Activated CD4-positive, CD25-positive, alpha-beta regulatory T cell treated with anti-CD3 and anti-CD28 coated beads, Interleukin-2, amount 50 U/mL, for 16 hours (primary cell): Measurements from ENCODE around the gene CDYL.

Source experiments
- DNase-seq: peaks from one replicate; pipeline ENCODE4 v3.0.0-alpha.2; 2020; ENCODE audit warnings: low read depth, low spot score

Gene CDYL

GRCh38 chr6:4776131-4776492 is at the start of gene CDYL:
CDYL (plus strand) TSS chr6:4776404; CDS start chr6:4776784, 380 bp downstream.
- DNase-seq: peak; percentile 72

GRCh38 chr6:4726645-4727044 is 49.6 kb upstream of the CDYL start:
- DNase-seq: no peak

GRCh38 chr6:4727217-4727616 is 49.0 kb upstream of the CDYL start:
- no peak for DNase-seq

- no peak for DNase-seq
These were observed 48.4 kb upstream of the CDYL start for GRCh38 chr6:4727671-4728435.

- no peak for DNase-seq
These were observed 47.8 kb upstream of the CDYL start for GRCh38 chr6:4728436-4728769.

GRCh38 chr6:4728926-4729325 is 47.3 kb upstream of the CDYL start:
- no peak for DNase-seq

GRCh38 chr6:4731996-4732395 is 44.2 kb upstream of the CDYL start:
- DNase-seq: no peak

GRCh38 chr6:4732691-4733315 is 43.4 kb upstream of the CDYL start:
- DNase-seq: no peak

- DNase-seq: no peak
These were observed 39.8 kb upstream of the CDYL start for GRCh38 chr6:4736371-4736873.

GRCh38 chr6:4740032-4740431 is 36.2 kb upstream of the CDYL start:
- no peak for DNase-seq

- no peak for DNase-seq
These were observed 33.1 kb upstream of the CDYL start for GRCh38 chr6:4743062-4743461.

GRCh38 chr6:4743926-4744325 is 32.3 kb upstream of the CDYL start:
- DNase-seq: no peak

GRCh38 chr6:4747588-4747987 is 28.6 kb upstream of the CDYL start:
- DNase-seq: no peak

GRCh38 chr6:4751823-4752464 is 24.3 kb upstream of the CDYL start:
- no peak for DNase-seq

- no peak for DNase-seq
These were observed 20.0 kb upstream of the CDYL start for GRCh38 chr6:4756247-4756646.

GRCh38 chr6:4759997-4760396 is 16.2 kb upstream of the CDYL start:
- DNase-seq: no peak

- DNase-seq: no peak
These were observed 15.4 kb upstream of the CDYL start for GRCh38 chr6:4760773-4761172.

- DNase-seq: no peak
These were observed 13.9 kb upstream of the CDYL start for GRCh38 chr6:4762294-4762693.

GRCh38 chr6:4763921-4764320 is 12.3 kb upstream of the CDYL start:
- DNase-seq: no peak

GRCh38 chr6:4768815-4769214 is 7.4 kb upstream of the CDYL start:
- no peak for DNase-seq

GRCh38 chr6:4772750-4773149 is 3.5 kb upstream of the CDYL start:
- no peak for DNase-seq

- no peak for DNase-seq
These were observed 3.0 kb upstream of the CDYL start for GRCh38 chr6:4773181-4773580.

- DNase-seq: no peak
These were observed 1.9 kb upstream of the CDYL start for GRCh38 chr6:4774296-4774695.
